Measurements from ENCODE around the gene BRD4.

BRD4 gene

DNA sequence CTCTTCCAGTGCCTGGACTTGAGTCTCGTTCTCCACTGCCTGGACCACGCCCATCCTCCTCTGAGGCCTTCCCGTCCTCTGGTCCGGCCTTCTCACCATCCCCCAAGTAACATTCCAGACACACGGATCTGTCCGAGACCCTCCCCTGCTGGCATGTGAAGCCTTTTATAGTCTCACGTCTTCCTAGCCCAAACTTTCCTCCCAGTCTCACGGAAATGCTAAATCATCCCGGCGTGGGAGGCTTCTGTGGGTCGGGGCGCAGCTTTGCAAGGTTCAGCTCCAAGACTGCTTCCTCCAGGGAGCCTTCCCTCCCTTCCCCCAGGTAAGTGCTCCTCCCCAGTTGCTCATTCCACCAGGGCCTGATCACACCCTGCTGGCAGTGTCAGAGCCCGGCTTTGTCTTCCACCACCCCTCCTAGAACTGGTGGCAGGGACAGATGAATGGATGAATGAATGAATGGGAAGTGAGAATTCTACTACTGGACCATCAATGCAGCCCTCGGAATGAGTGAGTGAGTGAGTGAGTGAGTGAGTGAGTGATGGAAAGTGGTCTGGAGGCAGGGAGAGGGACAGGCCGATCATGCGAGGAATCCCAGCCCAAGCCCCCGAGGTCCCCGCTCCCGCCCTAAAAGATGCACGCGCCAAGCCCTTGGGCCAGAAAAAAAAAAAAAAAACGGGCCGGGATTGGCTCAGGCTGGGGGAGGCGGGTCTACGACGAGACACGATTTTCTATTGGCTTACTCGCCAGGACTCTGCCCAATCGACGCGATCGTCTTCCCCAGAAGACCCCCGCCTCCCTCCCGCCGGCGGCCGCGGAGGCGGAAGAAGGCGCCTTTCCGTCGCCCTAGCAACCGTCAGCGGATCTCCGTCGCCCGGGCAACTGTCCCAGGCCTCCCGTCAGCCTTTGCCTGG lies 109.3 kb downstream of the BRD4 start:
- peak; percentile 99 for DNase-seq

DNA sequence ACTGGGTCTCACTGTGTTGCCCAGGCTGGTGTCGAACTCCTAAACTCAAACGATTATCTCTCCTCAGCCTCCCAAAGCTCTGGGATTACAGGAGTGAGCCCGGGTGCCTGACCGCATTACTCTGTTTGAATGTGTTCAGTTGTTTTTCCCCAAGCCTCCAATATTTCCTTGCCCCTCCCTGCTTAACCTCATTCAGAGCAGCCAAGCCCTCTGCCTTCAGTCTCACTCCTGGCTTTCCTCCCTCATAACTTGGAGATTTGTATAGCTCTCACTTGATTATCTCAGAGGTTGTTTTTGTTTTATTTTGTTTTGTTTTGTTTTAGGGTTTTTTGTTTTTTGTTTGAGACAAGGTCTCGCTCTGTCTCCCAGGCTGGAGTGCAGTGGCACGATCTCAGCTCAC lies 111.5 kb downstream of the BRD4 start:
- DNase-seq: no peak

DNA sequence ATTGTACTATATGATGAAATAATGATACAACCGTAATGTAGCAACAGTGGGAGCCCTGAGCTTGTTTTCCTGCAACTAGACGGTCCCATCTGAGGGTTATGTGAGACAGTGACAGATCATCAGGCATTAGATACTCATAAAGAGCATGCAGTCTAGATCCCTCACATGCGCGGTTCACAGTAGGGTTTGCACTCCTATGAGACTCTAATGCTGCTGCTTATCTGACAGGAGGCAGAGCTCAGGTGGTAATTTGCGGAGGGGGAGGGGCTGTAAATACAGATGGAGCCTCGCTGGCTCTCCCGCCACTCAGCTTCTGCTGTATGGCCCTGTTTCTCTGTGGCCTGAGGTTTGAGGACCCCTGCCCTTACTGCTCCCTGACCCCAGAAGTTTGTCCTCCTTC lies 113.8 kb downstream of the BRD4 start:
- peak; percentile 56 for DNase-seq

DNA sequence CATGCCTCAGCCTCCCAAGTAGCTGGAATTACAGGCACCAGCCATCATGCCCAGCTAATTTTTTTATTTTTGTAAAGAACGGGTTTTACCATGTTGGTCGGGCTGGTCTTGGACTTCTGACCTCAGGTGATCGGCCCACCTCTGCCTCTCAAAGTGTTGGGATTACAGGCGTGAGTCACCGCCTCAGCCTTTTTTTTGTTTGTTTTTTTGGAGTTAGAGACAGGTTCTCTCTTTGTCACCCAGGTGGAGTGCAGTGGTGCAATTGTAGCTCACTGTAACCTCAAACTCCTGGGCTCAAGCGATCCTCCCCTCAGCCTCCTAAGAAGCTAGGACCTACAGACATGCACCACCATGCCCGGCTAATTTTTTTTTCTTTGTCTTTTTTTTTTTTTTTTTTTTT lies 116.0 kb downstream of the BRD4 start:
- no peak for DNase-seq

DNA sequence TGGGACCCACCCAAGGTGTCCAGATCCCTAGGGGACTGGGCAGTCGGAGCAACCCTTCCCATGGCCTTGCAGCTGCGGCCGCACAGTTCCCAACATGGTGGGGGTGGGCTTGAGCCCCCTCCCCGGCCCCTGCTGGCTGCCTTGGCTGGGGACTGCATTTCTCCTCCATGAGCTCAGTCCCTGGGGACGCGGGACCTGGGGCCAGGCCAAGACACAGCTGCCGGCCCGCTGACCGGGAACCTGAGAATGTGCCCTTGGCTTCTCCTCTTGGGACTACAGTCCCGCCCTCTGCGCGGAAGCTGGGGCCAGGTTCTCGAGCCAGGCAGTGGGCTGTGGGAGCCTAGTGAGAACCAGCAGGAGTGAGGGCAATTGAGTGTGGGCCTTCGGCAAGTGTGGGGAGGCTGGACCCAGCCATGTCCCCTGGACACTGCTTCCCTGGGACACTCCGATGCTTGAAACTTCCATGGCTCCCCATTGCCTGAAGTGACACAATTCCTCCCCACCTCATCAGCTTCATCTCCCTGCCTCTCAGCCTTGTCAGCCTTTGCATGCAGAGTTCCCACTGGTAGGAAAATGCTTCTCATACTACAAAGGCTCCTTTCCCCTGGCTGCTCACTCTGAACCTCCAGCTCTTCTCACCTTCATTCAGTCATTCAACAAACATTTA lies 118.5 kb downstream of the BRD4 start:
- DNase-seq: no peak

DNA sequence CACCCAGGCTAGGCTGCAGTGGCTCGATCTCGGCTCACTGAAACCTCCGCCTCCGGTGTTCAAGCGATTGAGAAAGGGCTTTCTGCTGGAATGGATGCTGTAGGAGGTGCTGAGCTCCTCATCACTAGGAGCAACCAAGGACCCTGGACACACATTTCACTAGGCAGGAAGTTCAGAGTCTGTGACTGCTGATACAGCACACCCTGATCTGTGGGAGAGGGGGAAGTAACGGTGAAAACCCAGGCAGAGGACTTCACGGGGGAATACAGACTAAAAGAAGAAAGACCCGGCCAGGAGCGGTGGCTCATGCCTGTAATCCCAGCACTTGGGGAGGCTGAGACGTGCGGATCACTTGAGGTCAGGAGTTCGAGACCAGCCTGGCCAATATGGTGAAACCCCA lies 119.6 kb downstream of the BRD4 start:
- DNase-seq: no peak

DNA sequence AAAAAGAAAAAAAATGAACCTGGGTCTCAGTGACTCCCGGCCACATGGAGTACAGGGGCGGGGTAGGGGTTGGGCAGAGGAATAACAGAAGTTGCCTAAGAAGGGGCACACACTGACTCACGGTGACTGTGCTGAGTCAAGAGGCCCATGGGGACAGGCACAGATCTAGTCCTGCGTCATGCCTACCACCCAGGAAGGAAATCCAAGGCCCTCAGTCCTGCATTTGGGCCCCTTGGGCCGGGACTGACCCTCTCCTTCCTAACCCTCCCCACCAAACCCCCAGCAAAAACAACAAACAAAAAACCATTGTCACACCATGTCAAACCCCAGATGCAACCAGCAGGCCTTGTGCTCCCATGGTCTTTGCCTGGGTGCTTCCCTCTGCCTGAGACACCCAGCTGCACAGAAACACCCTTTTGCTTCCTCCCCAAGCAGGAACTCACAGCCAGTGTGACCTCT lies 122.0 kb downstream of the BRD4 start:
- no peak for DNase-seq

DNA sequence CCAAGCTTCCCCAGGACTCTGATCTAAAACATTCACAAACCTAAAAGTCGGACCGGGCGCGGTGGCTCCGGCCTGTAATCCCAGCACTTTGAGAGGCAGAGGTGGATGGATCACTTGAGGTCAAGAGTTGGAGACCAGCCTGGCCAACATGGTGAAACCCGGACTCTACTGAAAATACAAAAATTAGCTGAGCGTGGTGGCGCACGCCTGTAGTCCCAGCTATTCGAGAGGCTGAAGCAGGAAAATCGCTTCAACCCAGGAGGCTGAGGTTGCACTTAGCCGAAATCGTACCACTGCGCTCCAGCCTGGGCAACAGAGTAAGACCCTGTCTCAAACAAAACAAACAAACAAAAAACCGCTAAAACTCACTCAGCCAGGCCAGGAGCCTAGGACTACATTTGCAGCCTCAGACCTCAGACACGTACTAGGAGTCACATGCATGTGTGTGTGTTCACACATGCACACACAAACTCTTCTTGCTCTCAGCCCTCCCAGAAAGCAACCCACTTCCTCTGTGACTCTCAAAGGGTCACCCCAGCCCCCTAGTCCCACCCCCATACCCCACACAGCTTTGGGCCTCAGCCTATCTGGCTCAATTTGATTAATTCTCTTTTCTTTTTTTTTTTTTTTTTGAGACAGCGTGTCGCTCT lies 130.8 kb downstream of the BRD4 start:
- no peak for DNase-seq

DNA sequence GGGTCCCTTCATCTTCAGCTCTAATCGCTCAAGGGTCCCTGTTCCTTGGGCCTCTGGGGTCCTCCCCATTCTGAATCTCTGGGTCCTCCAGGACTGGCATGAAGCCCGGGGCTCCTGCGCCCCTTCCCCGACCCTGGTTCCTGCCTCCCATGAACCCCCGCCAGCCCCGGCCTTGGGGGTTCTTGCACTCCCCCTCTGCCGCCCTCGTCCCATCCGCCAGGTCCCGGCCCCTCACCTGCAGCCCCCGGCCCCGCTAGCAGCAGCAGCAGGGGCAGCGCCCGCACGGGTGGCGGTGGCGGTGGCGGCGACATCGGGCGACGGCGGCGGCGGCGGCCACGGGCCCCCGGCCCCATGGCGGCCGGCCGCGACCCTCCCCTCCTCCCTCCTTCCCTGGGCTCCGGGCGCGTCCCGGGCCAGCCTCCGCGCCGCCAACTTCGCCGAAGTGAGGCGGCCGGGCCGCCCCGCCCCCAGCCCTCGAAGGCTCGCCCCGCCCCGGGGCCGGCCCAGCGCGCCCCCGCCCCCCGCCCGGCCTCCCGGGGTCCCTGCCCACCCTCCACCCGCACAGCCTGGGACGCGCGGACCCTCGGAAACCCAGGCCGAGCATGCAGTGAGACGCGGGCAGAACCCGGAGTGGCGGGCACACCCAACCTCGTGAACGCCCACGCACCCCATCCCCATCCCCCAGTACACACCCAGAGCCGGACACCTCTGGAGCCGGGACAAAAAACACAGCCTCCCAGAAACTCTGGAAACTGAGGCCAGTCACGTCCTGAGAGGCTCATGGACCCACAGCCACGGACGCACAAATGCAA lies 131.6 kb downstream of the BRD4 start, which contains the start of gene NOTCH3:
Gene NOTCH3 (minus strand): TSS at position 443 of the 812 bp plus-strand sequence. CDS start 90 bp downstream, at position 353.
- DNase-seq: no peak

DNA sequence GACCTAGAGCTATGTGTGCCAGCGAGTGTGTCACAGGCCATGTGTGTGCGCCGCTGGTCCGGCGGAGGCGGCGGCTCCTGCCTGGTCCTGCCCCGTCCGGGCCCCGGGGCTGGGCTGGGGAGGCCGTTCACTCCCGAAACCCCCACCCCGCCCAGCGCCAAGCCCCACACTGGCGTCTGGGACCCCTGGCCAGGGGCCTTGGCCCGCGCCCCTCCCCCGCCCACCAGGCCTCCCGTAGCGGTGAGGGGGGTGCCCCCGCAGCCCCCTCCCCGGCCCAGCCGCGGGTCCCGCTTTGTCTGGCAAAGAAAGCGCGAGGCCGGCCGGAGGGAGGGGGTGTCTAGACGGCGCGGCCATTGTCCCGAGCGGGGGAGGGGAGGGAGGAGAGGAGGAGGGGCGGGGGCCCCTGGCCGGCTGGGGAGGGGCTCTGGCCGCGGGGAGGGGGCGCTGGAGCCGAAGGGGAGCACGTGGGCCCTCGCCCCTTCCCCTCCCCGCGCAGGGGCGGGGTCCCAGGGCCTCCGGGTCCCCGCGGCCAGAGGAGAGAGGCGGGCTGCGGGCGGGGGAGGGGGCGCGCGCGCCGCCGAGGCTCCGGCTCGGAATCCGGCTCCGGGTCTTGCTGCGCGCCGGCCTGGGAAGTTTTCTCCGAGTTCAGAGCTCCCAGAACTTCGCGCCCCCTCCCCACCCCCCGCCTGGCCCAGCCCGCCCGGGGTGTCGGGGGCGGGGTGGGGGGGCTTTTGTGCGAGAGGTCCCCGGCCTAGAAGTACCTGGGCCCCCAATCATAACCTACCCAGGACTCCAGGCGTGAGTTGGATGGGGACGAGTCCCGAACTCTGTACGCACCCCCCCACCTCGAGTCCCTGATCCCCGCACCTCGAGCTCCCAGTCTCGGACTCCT lies 132.4 kb downstream of the BRD4 start:
- DNase-seq: peak; percentile 76

DNA sequence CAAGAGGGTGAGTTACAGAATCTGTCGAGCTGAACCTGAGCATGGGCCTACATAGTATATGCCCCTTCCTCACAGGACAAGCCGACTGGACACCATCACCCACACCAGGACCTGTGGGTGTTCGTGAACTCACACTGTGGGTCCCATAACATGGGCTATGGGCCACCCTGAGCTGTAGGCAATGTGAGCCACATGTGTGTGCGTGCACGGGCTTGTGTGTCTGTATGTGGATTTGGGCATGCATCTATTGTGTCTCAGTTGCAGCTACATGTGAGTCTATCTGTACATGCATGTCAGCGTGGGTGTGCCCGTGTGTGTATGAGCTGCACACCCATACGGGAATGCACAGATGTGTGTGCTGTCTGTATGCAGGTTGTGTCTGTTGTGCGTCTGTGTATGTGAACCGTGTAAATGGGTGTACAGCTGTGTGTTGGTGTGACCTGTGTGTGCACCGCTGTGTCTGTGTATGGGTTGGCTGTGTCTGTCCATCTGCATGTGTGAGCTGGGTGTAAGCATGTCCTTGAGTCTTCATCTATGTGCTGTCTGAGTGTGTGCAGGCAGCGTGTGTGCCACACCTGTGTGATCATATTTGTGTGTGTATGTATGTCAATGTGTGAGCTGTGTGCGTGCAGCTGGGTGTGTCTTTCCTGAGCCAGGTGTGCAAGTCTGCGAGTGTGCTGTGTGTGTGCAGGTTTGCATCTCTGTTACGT lies 133.2 kb downstream of the BRD4 start:
- DNase-seq: no peak

DNA sequence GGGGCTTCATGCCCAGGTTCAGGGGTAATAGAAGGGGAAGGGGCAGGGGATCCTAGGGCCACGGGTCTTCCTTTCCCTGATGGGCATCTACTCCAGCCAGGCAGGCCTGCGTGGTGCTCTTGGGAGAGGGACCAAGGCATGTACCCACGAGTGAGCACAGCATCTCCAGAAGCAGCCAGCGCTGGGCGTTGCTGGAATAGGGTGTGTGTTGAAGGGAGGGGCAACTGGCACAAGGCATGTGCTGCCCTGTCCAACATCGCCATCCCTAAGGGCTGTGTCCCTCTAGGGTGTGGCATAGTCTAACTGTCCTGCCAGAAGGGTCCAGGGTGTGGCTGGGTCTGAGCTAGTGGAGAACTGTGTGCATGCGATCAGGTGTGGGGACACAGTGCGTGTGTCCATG lies 134.4 kb downstream of the BRD4 start:
- DNase-seq: no peak

DNA sequence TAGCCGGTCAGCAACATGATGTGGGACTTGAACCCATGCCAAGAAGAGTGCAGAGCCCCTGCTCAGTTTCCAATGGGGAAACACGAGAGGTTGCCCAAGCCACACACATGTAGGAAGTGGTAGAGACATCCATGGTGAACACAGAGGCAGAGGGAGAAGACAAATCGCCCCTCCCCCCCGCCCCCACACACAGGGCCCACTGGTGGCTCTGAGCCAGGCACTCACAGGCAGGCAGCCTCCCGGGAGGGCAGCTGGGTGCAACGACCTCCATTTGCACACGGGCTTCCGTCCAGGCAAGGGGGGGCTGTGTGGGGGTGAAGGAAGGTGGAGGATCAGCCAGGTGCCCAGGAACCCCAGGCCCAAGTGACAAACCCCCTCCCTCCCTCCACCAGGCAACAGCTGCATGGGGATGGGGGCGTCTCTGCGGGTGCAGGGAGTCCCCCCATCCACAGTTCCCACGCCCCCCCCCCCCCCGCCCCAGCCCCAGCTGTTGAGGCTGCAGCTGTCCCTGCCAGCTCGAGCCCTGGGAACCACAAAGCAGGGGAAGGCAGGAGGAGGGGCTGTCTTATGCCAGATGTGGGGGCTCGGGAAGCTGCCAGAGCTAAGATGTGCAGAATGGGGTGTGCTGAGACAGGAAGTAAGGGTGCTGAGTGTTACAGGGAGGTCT lies 134.9 kb downstream of the BRD4 start:
- peak; percentile 45 for DNase-seq

DNA sequence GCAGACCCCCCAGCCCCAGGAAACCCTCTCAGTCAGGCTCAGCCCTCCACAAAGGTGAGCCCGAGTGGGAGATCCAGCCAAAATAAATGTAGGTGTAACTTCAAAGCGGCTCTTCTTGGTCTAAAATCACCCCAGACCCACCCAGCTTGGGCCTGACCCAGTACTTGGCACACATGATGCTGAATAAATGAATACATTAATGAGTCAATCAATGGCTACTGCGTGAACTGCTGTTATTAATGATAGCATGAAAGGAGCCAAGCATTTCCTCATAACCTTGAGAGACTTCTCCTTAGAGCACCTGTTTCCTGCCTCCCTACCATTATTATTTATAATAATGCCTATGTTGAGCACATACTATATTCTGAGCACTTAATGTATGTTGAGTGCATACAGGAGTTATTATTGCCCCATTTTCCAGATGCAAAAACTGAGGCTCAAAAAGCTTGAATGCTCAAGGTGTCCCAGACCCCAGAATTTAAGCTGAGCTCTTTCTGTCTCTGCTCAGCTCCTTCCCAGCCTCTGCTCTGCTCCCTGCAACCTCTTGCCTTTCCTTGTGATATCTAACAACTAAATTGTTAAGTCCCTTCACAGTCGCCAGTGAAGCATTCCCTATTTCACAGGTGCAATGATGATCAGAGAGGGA lies 135.9 kb downstream of the BRD4 start:
- no peak for DNase-seq

DNA sequence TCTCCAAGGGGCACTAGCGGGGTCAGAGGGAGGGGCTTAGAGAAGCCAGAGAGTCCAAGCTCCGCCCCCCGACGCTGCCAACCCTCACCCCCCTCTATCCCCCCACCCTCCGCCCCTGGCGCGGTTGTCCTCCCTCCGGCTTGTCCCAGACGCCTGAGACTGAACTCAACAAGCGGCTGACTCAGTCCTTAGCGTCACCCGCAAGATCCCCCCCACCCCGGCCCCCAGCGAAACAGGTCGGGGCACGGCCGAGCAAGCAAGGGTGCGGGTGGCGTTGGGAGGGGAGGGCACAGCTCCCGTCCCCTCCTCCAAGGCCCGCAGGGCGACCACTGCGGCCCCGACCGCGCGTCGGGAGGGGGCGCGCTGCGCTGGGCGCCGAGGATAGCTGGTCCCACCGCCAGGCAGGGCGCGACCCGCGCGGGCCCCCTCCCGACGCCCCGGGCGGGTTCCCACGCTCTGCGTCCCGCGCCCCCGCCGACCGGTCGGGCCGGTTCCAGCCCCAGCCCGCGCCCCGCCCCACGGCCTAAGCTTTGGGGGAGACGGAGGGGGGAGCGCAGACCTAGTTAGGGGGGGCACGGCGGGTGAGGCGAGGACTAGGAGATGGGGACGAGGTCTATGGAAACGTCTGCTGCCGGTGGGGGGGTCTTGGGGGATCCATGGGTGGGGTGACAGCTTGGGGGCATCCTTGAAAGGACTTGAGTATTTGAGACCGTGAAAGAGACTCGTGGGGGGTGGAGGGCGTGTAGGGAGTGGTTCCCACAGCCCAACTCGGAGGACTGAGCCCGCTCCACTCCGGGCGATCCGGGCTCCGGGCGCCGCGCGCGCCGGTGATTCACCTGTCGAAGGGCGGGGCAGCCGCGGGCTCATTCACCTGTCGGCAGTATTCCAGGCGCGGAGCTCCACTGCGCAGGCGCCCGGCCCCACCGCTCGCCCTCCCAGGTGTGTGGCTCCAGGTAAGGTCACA lies 136.7 kb downstream of the BRD4 start:
- DNase-seq: peak; percentile 92

DNA sequence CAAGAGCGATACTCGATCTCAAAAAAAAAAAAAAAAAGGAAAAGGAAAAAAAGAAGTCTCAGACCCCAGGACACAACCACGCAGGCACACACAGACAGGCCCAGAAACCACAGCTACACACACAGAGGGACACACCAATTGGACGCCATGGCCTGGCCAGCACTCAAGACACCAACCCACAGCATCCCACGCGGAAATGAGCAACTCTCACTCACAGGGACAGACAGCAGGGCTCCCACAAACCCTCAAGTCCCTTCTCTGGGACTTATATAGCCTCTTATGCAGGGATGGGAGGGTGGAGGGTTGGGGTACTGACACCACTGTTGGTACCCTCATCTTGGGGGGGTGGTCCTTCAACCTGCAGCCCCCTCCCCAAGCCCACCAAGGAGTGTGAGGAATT lies 137.4 kb downstream of the BRD4 start:
- DNase-seq: no peak

DNA sequence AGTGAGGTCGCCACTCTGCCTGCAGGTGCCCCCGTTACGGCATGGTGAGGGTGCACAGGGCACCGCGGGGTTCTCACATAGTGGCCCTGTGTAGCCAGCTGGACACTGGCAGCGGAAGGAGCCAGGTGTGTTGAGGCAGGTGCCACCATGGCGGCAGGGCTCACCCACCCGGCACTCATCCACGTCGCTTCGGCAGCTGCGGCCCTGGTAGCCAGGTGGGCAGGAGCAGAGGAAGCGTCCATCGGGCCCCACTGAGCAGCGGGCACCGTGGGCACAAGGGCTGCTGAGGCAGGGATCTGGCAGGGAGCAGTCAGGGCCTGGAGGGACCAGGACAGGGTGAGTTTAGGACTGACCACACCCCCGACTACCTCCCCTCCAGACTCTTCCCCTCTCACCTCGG lies 140.4 kb downstream of the BRD4 start:
- DNase-seq: no peak

DNA sequence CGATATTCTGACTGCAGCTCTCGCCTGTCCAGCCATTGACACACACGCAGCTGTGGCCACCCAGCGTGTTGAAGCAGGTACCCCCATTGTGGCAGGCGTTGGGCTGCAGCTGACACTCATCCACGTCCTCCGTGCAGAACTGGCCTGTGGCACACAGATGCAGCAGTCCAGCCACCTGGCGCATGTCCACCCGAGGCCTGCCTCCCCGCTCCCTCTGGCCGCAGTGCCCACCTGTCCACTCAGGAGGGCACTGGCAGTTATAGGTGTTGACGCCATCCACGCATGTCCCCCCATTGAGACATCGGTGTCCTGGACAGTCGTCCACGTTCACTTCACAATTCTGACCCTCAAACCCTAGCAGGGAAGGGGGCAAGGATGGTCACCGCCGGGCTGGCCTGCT lies 140.8 kb downstream of the BRD4 start:
- DNase-seq: no peak

DNA sequence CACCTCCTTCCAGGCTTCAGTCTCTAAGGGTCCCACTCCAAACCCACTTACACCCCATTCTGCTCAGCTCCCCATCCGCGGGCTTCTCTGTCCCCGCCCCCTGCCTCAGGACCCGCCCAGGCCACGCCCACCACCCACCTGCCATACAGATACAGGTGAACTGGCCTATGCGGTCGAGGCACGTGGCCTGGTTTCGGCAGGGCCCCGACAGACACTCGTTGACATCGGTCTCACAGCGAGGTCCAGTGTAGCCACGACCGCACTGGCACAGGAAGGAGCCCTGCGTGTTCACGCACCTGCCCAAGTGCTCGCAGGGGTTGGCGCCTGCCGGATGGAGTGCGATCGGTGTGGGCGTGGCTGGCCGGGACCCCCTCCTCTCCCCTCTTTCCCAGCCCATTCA lies 143.5 kb downstream of the BRD4 start:
- DNase-seq: no peak
